ENCODE measurements around the gene ZDHHC3.

Gene ZDHHC3

DNA sequence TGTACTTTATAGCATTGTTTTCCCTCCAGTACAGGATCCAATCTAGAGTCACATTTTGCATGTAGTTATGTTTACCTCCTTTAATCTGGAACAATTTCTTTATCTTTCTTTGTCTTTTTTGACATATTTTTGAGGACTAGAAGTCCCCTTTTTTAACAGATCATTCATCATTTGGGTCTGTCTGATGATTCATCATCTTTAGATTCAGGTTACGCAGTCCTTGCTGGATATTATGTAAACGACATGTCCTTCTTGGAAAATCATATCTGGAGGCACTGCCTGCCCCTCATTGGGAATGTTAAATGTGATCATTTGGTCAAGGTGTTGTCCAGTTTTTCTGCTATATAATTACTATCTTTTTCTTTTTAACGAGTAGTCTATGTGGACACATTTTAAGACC, 83.3 kb downstream of the ZDHHC3 start:
- no peak for TF ChIP-seq FOXP2 (optimal IDR thresholded peaks at IDR 0.05; ENCODE audit: borderline replicate concordance, extremely low read depth, extremely low read length, insufficient read depth)
- no peak for TF ChIP-seq TAF1 (IDR thresholded peaks at IDR 0.05; ENCODE audit: borderline replicate concordance, insufficient read depth, low read length)
- TF ChIP-seq POLR2AphosphoS5 (IDR thresholded peaks at IDR 0.05; ENCODE audit: low read depth, low read length) = no peak
- TF ChIP-seq SIN3A (IDR thresholded peaks at IDR 0.05; ENCODE audit: borderline replicate concordance, insufficient read depth, low read length) = no peak
- TF ChIP-seq, protein P1, sequence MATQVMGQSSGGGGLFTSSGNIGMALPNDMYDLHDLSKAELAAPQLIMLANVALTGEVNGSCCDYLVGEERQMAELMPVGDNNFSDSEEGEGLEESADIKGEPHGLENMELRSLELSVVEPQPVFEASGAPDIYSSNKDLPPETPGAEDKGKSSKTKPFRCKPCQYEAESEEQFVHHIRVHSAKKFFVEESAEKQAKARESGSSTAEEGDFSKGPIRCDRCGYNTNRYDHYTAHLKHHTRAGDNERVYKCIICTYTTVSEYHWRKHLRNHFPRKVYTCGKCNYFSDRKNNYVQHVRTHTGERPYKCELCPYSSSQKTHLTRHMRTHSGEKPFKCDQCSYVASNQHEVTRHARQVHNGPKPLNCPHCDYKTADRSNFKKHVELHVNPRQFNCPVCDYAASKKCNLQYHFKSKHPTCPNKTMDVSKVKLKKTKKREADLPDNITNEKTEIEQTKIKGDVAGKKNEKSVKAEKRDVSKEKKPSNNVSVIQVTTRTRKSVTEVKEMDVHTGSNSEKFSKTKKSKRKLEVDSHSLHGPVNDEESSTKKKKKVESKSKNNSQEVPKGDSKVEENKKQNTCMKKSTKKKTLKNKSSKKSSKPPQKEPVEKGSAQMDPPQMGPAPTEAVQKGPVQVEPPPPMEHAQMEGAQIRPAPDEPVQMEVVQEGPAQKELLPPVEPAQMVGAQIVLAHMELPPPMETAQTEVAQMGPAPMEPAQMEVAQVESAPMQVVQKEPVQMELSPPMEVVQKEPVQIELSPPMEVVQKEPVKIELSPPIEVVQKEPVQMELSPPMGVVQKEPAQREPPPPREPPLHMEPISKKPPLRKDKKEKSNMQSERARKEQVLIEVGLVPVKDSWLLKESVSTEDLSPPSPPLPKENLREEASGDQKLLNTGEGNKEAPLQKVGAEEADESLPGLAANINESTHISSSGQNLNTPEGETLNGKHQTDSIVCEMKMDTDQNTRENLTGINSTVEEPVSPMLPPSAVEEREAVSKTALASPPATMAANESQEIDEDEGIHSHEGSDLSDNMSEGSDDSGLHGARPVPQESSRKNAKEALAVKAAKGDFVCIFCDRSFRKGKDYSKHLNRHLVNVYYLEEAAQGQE (IDR thresholded peaks at IDR 0.05; ENCODE audit: insufficient read depth in 1 of 2, low read depth in 2 of 2, low read length in 2 of 2) = no peak

DNA sequence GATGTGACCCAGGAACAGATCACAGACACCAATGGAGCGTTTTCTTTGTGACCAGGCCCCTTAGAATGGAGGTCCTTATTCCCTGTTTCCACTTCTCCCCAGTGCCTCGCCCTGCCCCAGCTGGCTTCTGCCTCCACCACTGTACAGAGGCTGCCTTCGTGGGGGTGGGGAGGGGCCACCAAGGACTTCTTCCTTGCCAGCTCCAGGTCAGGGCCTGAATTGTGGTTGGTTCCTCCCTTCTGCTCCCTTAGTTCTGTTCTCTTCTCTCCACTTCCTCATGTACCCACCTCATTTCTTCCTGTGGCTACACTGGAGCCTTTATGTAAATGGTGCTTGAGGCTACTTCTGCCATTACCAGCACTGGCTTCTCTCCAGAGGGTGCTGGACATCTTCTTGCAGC, 85.1 kb downstream of the ZDHHC3 start:
- TF ChIP-seq TAF1 (IDR thresholded peaks at IDR 0.05; ENCODE audit: borderline replicate concordance, insufficient read depth, low read length) (no peak), FOXP2 (optimal IDR thresholded peaks at IDR 0.05; ENCODE audit: borderline replicate concordance, extremely low read depth, extremely low read length, insufficient read depth) (no peak), POLR2AphosphoS5 (IDR thresholded peaks at IDR 0.05; ENCODE audit: low read depth, low read length) (no peak), SIN3A (IDR thresholded peaks at IDR 0.05; ENCODE audit: borderline replicate concordance, insufficient read depth, low read length) (no peak)
- TF ChIP-seq, protein P1 (IDR thresholded peaks at IDR 0.05; ENCODE audit: insufficient read depth in 1 of 2, low read depth in 2 of 2, low read length in 2 of 2) = no peak

DNA sequence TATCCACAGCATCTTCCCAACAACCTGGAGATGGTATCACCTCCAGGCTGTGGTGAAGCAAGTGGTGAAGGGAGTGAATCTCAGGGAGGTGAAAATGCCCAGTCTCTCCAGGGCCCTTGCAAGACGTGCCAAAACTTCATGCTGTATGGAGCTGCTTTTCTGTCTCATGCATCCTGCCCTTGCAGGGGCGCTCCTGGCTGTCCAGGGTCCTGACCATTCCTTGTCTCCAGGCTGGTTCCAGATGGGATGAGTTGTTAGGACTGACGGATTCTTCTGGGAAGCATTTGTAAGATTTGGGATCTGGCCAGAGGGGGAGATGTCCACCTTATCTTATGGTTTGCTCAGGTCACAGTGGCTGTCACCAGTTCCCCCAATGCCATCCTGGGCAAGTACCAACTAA, 85.7 kb downstream of the ZDHHC3 start:
- TF ChIP-seq, protein P1 (IDR thresholded peaks at IDR 0.05; ENCODE audit: insufficient read depth in 1 of 2, low read depth in 2 of 2, low read length in 2 of 2) = peak; percentile 71 to 90
- TF ChIP-seq TAF1 (IDR thresholded peaks at IDR 0.05; ENCODE audit: borderline replicate concordance, insufficient read depth, low read length) (no peak), POLR2AphosphoS5 (IDR thresholded peaks at IDR 0.05; ENCODE audit: low read depth, low read length) (no peak)

DNA sequence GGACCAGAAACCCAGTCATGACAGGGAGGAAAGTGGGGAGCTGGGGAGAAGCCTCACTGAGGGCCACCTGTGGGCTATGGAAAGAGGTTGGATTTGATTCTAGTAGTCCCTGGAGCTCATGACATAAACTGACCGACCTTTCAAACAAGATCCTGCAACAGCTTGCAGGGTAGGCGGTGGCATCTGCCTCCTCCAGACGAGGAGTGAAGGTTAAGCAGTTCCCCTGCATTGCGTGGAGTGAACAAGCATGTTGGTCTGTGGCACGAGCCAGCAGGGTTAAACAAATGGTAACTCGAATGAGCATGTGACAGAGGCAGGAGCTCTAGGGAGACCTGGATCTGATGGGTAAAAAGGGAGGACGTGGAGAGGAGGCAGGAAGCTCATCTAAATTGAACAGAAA, 88.9 kb downstream of the ZDHHC3 start:
- TF ChIP-seq TAF1 (IDR thresholded peaks at IDR 0.05; ENCODE audit: borderline replicate concordance, insufficient read depth, low read length) = no peak
- no peak for TF ChIP-seq FOXP2 (optimal IDR thresholded peaks at IDR 0.05; ENCODE audit: borderline replicate concordance, extremely low read depth, extremely low read length, insufficient read depth)
- TF ChIP-seq, protein P1 (IDR thresholded peaks at IDR 0.05; ENCODE audit: insufficient read depth in 1 of 2, low read depth in 2 of 2, low read length in 2 of 2) = no peak
- no peak for TF ChIP-seq SIN3A (IDR thresholded peaks at IDR 0.05; ENCODE audit: borderline replicate concordance, insufficient read depth, low read length)
- TF ChIP-seq POLR2AphosphoS5 (IDR thresholded peaks at IDR 0.05; ENCODE audit: low read depth, low read length) = no peak

DNA sequence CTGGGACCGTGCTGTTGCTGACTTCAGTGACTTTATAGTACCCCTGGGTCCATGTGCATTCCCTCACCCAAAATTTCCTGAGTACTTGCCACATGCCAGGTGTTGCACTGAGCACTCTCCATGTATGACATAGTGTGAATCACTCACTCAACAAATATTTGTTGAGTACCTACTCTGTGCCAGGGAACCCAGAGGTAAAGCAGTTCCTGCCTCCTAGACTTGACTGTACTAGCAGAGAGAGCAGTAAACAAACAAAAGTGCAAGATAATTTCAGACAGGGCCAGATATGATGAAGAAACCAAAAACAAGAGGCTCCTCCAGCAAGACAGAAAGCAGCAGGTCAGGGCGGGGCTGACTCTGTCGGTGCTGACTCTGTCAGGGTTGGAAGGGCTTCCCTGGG, 89.4 kb downstream of the ZDHHC3 start:
- TF ChIP-seq, protein P1 (IDR thresholded peaks at IDR 0.05; ENCODE audit: insufficient read depth in 1 of 2, low read depth in 2 of 2, low read length in 2 of 2) = no peak
- TF ChIP-seq SIN3A (IDR thresholded peaks at IDR 0.05; ENCODE audit: borderline replicate concordance, insufficient read depth, low read length) = no peak
- TF ChIP-seq POLR2AphosphoS5 (IDR thresholded peaks at IDR 0.05; ENCODE audit: low read depth, low read length) = no peak
- TF ChIP-seq FOXP2 (optimal IDR thresholded peaks at IDR 0.05; ENCODE audit: borderline replicate concordance, extremely low read depth, extremely low read length, insufficient read depth) = no peak
- TF ChIP-seq TAF1 (IDR thresholded peaks at IDR 0.05; ENCODE audit: borderline replicate concordance, insufficient read depth, low read length) = no peak
